HG03521 (cell line): ENCODE results near the gene CTRL.

ENCODE experiments used
- ATAC-seq: cut with Tn5 transposase; IDR thresholded peaks from one replicate; pipeline ENCODE4 v1.9.1; 2021; ENCODE audit warnings: mild to moderate bottlenecking, moderate library complexity; ENCODE audit not compliant: unreplicated experiment

CTRL gene

GRCh38 chr16:67893743-67894399 lies 37.8 kb downstream of the CTRL start:
- no peak for ATAC-seq

- peak; percentile 92 for ATAC-seq
Observed at GRCh38 chr16:67892899-67893742, 38.5 kb downstream of the CTRL start, which contains the start of gene PSKH1. PSKH1 (plus strand) TSS chr16:67893254; CDS start chr16:67908750, 15,496 bp downstream.

GRCh38 chr16:67892375-67892774 lies 39.3 kb downstream of the CTRL start:
- ATAC-seq = no peak

DNA sequence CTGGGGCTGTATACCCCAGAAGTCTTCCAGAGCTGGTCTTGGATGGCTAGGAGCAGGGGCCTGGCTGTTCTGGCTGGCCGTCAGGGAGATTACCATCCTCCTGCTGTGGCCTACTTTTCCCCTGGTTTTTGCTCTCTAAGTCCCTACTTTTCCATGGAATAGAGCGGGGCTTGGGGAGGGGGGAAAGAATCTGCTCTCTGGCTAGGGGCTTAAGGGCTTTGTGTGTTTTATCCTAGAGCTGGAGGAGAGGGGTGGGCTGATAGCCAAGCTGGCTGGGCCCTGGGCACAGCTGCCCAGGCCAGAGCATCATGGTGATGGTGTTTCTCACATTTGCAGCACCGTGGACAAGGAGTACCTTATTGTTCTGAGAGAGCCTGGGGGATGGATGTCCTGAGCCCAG lies 43.3 kb downstream of the CTRL start:
- no peak for ATAC-seq

DNA sequence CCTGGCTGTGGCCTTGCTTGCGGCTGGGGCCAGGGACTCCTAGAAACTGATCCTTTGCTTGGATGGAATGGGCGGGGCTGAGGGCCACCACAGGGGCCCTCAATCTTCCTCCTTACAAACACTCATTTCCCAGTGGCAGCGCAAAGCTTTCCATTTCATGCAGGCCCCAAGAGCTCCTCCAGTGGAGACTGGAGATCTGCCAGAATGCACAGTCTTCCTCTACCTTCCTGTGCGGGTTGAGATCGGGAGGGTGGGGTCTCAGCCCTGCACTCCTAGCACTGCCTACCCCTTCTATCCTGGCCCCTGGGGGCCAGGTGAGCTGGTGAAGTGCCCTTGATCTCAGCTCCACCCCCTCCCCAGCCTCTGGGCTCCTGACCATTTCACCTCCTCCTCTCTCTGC lies 45.3 kb downstream of the CTRL start:
- ATAC-seq = no peak

GRCh38 chr16:67885976-67886375 lies 45.7 kb downstream of the CTRL start:
- no peak for ATAC-seq

DNA sequence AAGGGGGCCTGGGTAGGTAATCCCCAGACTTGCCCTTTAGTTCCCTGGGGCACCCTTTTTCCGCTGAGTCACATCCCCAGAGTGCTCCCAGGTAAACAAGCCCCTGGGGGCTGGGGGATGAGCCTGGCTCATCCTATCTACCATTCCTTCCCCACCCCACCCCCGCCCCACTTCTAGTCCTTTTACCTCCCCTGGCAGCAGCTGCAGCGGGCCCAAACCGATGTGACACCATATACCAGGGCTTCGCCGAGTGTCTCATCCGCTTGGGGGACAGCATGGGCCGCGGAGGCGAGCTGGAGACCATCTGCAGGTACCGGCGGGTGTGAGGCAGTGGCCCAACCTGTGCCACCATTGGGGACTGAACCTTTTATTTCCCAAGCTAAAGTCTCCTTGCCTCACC lies 46.1 kb downstream of the CTRL start:
- ATAC-seq = no peak

GRCh38 chr16:67884684-67885083 lies 47.0 kb downstream of the CTRL start, which contains the start of gene NRN1L:
NRN1L (plus strand) TSS chr16:67884885; CDS start chr16:67884904, 19 bp downstream.
- ATAC-seq = no peak

- ATAC-seq = no peak
Observed at GRCh38 chr16:67883872-67884261, 47.8 kb downstream of the CTRL start.

- no peak for ATAC-seq
Observed at GRCh38 chr16:67883146-67883871, 48.4 kb downstream of the CTRL start.

GRCh38 chr16:67882374-67883145 lies 49.1 kb downstream of the CTRL start:
- ATAC-seq = no peak

- ATAC-seq = no peak
Observed at GRCh38 chr16:67881621-67882161, 50.0 kb downstream of the CTRL start.

- ATAC-seq = no peak
Observed at GRCh38 chr16:67880584-67880983, 51.1 kb downstream of the CTRL start.

DNA sequence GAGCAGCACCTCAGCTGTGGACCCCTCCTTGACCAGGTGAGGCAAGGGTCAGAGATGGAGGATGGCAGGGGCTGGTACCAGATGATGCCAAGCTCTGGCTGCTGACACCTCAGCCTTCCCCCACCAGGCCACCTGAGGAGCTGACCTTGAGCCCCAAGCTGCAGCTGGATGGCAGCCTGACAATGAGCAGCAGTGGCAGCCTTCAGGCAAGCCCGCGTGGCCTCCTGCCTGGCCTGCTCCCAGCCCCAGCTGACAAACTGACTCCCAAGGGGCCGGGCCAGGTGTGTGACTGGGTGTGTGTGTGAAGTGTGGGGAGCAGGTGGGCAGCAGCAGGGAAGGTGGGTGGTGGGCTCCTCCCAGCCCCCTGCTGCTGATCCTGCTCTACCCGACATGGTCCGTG lies 51.7 kb downstream of the CTRL start:
- no peak for ATAC-seq
